CD4-positive, alpha-beta T cell treated with Interleukin-21 for 1 hour (primary cell): ENCODE measurements around the gene ITPKB.
"Not testable (repeated sequence)": the region's sequence is repeated elsewhere in the genome, so short reads cannot be mapped to it uniquely, and the experiment has no call there.

ENCODE experiments used
- DNase-seq: peaks from one replicate; pipeline ENCODE4 v3.0.0-alpha.2; 2020

Gene ITPKB

DNA sequence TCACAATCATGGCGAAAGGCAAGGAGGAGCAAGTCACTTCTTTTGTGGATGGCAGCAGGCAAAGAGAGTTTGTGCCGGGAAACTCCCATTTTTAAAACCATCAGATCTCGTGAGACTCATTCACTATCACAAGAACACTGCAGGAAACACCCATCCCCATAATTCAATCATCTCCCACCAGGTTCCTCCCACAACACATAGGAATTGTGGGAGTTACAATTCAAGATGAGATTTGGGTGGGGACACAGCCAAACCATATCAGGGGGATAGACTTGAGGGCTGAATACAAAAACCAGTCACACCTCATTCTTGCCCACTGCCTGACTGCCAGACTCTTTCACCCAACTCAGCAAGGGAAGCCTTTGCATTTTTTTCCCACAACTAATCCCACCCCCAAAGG is 140.1 kb downstream of the ITPKB start:
- not testable (repeated sequence) for DNase-seq

DNA sequence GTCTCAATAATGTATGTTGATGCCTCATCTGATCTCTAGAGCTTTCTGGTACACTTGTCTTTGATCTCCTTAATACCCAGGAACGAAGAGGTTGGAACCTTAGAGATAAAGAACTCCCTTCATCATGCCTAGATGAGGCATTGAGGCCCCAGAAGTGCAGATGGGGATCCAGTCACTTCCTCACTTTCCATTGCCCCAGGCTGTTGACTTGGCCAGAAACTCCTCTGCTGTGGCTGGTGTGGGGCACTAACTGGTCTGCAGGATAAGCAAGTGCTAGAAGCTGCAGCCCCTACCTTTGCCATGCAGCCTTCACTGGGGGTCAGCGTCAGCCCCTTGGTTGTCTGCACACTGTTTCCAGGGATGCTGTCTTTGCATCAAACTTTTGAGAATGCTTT is 140.6 kb downstream of the ITPKB start:
- no peak for DNase-seq

DNA sequence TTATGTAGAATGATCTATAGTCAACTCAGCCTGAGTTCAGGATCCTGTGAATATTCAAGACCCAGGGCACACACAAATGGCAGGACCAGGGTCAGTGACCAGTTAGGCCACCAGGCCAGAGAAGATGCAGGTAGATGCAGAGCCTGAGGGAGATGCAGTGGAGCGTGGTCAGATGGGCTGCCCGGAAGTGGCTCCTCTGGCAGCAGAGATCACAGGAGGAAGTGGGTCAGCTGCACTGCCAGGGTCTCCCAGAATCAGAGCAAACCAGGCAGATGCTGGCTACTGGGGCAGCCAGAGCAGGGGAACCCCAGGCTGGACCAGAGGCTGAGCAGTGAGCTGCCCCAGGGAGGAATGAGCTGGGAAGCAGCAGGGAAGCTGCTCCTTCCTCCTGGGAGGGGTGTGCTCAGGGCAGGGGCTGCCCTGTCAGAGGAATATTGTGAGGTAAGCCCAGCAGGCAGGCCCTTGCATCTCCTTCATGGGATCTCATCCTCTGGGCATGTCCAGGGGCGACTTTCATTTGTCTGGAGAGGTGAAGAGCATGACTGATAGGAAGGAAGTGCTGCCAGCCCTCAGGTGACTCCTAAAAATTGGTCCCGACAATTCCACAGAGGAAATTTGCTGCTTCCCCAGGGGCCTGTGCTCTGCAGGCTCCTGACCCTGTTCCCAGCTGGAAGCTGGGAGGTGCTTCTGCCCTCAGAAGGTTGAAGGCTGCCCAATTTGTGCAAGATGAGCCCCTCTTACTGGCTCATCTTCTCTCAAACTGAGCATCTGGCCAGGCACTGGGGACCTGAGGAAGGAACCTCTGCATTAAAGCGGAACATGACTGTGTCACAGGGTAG is 141.2 kb downstream of the ITPKB start:
- DNase-seq = no peak

DNA sequence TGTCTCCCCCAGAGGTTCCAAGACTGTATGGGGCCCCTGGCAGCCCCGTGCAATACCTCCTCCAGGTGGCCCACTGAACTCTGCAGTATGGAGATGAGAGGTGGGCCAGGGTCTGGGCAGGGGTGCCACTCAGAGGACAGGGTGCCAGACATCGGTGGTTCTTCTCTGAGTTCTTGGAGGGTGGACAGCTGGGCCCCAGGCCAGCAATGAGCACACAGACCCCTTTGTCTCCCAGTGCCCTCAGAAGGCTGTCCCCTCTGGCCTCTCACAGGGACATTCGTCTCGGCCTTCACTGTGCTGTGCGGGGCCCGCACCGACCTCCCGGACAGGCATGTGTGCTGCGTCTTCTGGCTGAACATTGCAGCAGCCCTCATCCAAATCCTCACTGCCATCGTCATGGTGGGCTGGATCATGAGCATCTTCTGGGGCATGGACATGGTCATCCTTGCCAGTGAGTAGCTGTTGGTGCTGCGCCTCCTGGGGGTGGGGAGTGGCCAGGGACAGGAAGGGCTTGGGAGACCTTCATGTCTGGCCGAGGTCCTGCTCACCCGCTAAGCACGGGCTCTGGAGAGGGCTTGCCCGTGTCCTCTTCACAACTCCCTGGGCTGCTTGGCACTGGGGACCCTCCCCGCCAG is 142.4 kb downstream of the ITPKB start:
- DNase-seq = no peak

DNA sequence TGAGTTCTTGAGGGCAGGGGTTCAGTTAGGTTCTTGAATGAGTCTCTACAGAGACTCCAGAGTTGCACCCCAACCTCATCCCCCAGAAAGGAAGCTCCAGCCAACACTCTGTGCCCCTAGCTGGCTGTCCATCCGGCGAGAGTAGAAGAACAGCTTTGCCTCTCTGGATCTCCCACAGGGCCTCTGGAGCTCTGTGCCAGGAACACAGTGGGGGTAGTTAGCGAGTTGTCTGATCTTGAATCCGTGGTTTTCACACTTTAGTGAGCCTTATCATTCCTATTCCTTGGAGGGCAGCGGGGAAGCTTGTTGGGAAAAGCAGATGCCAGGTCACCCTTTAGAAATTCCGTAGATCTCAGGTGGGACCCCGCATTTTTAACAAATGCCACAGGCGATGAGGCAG is 145.5 kb downstream of the ITPKB start:
- DNase-seq = no peak

DNA sequence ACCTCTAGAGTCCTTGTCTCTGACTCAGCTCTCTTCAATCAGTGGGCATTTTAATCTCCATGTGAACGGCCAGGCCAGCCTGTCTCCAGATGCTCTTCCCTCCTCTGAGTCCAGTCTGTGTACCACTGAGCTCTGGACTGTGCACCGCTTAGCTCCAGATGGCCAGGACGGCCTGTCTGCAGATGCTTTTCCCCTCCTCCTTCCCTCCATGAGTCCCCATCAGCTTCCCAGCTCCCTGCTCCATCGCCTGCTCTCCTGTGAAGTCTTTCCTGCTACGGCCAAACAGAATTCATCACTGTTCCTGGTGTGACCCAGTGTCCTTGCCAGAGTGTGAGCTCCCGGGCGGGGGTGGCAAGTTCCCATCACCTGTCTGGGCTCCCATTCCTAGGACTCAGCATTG is 148.5 kb downstream of the ITPKB start:
- no peak for DNase-seq

DNA sequence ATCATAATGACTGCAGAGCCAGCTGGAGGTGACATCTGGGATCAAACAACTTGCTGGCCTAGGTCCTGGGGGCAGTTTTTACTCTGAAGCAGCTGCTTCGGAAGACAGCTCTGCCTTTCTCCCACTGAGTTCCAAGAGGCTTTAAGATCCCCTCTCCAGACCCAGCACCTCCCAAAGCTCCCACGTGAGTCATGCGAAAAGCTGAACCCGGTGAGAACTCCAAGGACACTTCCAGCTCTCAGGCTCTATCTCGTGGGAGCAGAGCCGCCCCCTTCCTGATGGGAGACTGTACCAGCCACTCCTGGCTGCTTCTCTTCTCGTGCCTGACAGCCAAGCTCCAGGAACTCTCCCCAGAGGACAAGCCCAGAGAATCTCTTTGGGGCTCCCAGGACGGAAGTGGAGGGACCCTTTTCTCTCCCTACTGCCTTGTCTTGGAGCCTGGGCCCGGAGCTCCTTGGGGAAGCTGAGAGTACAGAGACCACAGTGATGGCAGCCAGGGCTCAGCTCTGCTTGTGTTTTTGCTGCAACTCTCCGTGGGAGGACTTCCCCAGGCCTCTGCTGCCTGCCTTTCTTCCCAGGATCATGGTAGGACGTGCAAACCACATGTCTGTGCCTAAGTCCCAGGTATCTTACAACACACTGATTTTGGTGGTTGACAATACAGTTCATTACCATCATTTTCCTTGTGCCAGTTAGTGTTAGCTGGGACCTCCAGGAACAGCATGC is 149.9 kb downstream of the ITPKB start:
- DNase-seq = no peak

DNA sequence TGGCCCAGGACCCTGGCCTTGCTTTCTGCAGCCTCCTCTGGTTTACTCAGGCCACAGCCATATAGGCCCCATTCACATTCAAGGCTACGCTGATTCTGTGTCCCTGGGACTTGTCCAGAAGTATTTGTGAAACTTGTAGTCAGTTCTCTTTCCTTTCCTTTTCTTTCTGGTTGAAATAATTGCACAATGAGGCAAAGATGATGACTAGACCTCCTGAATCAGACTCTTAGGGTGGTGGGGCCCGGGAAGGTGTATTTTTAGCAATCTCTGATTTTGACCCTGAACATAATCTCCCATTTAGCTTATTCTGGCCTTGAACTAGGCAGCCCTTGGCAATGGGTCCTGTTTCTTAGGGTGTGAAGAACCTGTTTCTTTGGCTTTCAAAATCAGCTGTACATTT is 150.6 kb downstream of the ITPKB start:
- no peak for DNase-seq

DNA sequence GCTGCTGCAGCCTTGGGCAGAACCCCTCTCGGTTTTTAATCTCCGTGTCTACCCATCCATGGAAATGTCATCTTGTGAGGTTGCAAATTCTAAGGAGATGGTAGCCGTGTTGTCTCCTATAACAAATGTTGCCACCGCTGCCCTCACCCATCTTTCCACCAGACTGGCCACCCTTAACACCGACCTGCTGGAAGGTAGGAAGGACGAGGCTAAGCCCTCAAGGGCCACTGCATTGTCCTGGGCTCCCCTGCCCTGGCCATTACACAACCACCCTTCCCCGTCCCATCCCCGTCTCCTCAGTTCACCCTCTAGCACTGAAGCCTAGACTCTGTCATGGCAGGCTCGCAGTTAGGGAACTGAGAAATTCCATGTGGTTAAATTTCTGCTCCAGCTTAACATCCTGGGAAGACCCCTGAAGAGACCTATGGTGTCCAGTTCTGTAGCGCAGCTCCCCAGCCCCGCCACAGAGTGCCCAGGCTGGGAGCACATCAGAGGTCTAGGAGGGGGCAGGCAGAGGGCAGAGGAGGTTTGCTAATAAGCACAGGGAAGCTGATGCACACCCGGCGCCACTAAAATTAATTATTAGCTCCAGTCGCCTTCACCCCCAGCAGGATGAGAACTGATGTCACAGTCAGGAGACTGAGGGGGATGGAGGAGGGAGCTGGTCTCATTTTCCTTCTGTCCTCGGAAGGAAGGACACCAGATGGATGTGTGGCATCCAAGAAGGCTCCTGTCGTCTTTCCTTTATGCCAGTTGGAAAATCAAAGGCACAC is 152.2 kb downstream of the ITPKB start:
- DNase-seq = no peak

DNA sequence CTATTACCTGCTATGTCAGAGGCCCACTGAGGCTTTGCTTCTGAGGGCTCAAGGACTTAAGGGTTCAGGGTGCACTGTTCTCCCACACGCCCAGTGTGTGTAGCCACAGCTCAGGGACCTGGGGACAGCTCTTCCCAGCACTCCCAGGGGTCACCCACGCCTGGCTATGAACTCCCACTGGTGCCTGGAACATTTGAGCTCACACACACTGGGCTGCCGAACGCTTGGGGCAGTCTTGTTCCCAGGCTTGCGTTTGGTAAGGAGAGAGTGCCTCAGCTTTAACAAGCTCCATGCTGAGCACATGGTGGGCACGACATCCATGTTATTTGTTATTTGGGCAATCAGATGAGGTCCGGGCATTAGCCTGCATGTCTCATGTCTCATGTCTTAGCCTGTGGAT is 153.0 kb downstream of the ITPKB start:
- no peak for DNase-seq

DNA sequence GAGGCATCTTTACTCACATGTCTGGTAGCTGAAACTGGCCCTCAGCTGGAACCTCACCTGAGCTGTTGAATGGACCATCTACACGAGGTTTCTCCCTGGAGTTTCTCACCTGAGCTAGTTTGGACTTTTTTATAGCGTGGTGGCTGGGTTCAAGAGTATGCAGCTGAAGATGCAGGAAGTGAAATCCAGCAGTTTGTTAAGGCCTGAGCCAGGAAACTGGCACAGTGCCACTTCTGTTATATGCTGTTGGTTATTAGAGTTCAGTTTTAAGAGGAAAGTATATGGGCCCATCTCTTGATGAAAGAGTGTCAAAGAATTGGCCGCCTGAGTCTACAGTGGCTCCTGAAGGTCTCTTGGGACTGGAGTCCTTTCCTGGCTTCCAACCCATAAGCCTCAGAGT is 154.9 kb downstream of the ITPKB start:
- DNase-seq = no peak

DNA sequence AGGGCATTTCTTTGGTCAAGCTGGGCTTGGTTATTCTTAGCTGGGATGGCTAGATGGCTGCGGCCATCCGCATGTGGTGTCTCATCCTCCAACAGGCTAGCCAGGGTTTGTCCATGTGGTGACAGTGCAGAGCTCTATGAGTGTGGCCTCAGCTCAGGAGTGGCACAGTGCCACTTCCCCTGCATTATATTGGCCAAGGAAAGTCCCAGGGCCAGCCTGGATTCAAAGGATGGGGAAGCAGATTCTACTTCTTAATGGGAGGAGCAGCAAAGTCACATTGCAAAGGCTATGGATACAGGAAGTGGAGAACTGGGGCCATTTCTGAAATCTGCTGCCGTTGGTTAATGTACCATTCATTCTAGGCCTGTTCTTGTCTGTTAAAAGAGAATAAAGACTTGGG is 156.1 kb downstream of the ITPKB start:
- DNase-seq = no peak
